GM21825 (cell line): ENCODE data around the gene RAB25.
"Not testable (repeated sequence)": the region's sequence is repeated elsewhere in the genome, so short reads cannot be mapped to it uniquely, and the experiment has no call there.

Experiments
- ATAC-seq: cut with Tn5 transposase; IDR thresholded peaks from one replicate; pipeline ENCODE4 v1.9.1; 2021; ENCODE audit warnings: mild to moderate bottlenecking, moderate library complexity; ENCODE audit not compliant: unreplicated experiment

The RAB25 gene

GRCh38 chr1:156060937-156061636, at the start of gene RAB25:
Gene RAB25 (plus strand): TSS chr1:156061160. CDS start chr1:156061401, 241 bp downstream.
- no peak for ATAC-seq

- peak; percentile 62 for ATAC-seq
Observed at GRCh38 chr1:156012051-156012817, 48.7 kb upstream of the RAB25 start.

DNA sequence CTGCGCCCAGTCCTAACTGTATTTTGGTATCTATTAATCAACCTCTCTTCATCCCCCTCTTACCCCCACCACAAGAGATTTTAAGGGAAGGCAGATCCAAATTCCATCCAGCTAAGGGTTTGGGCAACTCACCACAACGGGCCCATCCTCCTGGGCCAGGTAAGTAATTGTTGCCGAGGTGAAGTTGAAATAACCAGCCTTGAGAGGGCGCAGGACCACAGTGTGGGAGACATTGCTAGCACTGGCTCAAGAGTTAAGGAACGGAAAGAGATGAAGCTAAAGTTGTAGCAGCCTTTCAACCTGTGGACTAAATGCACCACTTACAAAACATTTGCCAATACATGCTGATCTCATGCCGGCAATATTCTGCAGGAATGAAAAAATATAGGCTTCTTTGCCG, 46.1 kb upstream of the RAB25 start:
- ATAC-seq: no peak

GRCh38 chr1:156019946-156020292, 41.0 kb upstream of the RAB25 start:
- no peak for ATAC-seq

DNA sequence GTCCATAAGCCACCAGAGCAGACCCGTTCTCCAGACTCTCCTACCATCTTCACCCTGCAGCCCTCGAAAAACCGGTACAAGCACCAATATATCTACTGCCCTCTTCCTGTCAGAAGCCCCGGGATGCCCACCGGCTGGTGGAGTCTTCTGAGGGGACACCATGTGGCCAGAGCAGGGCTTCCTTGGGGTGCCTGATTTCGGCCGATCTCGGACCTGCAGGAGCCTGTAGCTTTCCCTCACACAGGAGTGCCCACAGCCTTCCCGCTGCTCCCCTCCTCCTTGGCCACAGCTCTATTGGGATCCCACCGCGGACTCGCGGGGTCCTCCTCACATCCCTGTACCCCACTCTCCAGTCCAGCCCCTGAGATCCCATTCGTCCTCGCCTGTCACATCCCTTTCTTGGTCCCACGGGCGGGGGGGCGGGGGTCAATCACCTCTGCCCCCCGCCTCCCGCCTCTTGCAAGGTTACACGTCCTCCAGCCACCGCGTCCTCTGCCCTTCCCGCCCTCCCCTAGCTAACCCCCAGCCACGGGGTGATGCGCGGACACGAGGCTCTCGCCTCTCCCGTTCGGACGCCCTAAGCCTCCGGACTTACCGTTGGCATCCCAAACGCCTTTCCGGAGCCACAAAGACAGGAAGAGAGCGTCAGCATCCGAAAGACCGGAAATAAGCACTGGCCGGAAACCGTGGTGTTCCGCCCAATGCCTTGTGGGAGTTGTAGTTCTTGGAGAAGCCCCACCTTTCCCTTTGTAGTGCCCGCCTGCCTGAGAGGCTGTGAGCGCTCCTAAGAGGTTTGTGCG, 40.5 kb upstream of the RAB25 start, which contains the start of gene SSR2:
Gene SSR2, minus strand, starts transcription at position 659 of the 800 bp plus-strand sequence. CDS start 784 bp downstream, outside the sequence.
- ATAC-seq: peak; percentile 90

DNA sequence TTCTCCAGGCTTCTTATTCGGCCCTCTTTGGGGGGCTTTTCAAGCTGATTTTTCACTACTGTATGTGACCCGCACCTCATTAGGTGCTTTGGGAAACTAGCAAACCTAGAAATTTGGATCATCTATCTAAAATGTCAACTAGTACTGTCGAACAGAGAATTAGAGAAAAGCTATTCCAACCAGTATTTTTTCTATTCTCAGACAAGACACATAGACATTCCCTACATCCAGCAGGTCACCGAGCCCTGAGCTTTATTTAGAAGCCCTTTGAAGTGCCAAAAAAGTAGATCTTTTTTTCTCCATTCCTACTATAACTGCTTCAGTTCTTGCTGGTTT, 39.9 kb upstream of the RAB25 start:
- no peak for ATAC-seq

- ATAC-seq: no peak
Observed at GRCh38 chr1:156021954-156022353, 39.0 kb upstream of the RAB25 start.

GRCh38 chr1:156024801-156025200, 36.2 kb upstream of the RAB25 start:
- no peak for ATAC-seq

DNA sequence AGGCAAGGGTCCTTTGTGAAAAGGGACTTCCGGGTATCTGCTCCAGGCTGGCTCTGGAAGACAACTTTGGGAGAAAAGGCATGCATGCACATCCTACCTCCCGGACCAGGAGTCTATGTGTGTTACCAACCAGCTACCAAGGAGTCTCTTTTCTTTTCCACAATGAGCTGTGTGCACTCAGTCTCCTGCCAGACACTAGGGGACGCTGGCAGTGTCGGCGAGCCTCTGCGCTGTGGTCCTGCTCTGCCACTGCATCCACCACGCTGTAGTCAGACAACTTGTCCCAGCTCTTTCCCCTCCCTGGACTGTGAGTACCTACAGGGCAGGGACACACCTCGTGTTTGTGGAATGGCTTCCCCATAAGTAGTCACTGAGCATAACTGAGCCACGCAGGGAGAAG, 35.1 kb upstream of the RAB25 start:
- ATAC-seq: no peak

- ATAC-seq: no peak
Observed at GRCh38 chr1:156026588-156026987, 34.4 kb upstream of the RAB25 start.

DNA sequence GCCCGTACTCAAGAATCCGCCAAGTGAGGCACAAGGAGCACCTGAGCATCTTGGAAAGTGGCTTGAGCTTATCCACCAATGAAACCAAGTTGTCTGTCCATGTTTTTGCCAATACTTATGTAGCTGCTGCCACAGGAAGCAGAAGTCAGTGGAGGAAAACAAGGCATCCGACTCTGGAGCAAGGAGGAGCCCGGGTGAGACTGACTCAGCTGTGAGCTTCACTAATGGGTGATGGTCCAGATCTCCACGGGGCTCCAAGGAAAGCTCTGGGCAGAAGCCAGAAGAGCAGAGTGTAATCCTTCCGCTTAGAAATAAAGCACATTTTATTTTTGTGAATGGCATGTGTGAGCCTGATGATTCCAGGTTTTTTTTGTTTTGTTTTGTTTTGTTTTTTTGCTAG, 27.9 kb upstream of the RAB25 start:
- ATAC-seq: no peak

DNA sequence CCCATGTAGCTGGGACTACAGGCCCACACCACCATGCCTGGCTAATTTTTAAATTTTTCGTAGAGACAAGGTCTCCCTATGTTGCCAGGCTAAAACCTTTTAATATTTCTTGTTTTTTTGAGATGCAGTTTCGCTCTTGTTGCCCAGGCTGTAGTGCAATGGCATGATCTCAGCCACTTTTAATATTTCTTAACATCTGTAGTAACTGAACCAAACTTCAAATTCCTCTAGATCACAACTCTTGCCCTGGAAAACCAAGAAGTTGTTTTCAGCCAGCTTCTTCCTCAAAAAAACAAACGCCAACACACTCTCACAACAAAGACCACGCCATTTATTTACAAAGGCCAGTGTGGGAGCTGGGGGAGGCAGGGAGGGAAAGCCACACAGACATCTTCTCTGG, 26.0 kb upstream of the RAB25 start:
- ATAC-seq: not testable (repeated sequence)

GRCh38 chr1:156042828-156043227, 18.1 kb upstream of the RAB25 start:
- ATAC-seq: no peak

- ATAC-seq: no peak
Observed at GRCh38 chr1:156045076-156045475, 15.9 kb upstream of the RAB25 start.

DNA sequence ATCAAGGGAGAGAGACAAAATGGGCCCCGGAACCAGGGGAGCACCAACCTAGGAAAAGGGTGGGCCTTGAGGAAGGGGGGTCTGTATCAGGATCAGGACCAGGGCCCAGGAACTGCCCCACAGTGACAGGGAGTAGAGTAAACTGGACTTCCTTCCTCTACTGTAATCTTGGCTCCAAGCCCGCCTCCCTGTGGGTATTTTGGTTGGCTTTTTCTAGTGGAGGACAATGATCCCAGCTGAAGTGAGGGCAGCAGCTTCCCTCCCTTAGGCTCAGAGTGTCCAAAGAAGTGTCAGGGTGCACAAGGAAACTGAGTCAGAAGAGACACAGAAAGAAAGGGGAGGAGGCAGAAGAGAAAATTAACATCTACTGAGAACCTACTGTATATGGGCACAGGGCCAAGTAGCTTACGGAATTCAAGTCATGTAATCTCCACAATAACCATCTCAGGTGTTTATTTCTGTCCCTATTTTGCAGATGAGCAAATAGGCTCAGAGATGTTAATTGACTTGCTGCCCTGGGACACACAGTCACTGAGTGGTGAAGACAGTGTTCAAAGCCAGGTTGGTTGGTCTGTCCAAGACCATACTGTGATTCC, 12.2 kb upstream of the RAB25 start:
- no peak for ATAC-seq

- ATAC-seq: no peak
Observed at GRCh38 chr1:156050376-156050775, 10.6 kb upstream of the RAB25 start.

- ATAC-seq: no peak
Observed at GRCh38 chr1:156051011-156051725, 9.8 kb upstream of the RAB25 start.

GRCh38 chr1:156052862-156053767, 7.8 kb upstream of the RAB25 start:
- no peak for ATAC-seq

GRCh38 chr1:156053768-156054499, 7.0 kb upstream of the RAB25 start, which contains the start of gene UBQLN4:
Gene UBQLN4 (minus strand): TSS chr1:156053798. CDS start chr1:156053701, 97 bp downstream.
- ATAC-seq: peak; percentile 46
